ENCODE measurements around the gene LAPTM5. TPM values are rescaled to one million over a fixed set of nuclear protein-coding genes. Genes with fewer than 3 reads are reported as not detected.
A peak's percentile ranks its signal among the peaks of the same experiment; 100 is the strongest.

LAPTM5 gene
- total and polyA plus RNA-seq, 10 of the 15 experiments (the other 5 are each of a cell fraction or from before 2014, with no cell fraction given), result 24.1 to 1,034 (median 687) TPM

DNA sequence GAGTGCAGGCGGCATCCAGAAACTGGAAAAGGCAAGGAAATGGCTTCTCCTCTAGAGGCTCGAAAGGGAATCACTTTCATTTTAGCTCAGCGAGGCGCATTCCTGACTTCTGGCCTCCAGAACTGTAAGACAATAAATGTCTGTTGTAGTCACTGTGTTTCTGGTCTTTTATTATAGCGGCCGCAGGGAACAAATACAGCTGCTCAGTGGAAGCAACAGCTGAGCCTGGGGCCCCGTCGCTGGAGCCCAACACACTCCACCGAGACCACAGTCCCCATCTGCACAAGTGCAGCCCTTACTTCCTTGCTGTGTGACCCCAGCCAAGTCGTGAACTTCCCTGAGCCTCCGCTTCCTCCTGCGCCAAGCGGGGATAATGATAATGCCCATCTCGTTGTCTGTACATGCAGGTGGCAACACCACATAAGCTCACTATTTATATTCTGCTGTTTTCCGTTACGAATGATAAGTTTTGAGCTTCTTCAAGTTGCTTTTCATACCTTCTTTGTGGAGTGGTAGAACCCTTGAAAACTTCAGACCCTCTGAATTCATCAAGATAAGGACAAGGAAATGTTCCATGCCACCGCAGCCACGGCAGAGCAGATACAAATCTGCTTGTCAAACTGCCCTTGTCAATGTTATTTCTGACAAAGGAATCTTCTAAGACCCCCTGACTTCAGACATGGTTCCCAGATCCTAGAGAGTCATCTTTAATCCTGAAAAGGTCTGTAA, 3.2 kb upstream of the LAPTM5 start (continued):
- TF ChIP-seq KDM1A (IDR thresholded peaks at IDR 0.05; ENCODE audit: borderline replicate concordance) (no peak), PAX8 (IDR thresholded peaks at IDR 0.05) (no peak), ZNF274 (IDR thresholded peaks at IDR 0.05; ENCODE audit: insufficient read depth, insufficient read length) (no peak)

DNA sequence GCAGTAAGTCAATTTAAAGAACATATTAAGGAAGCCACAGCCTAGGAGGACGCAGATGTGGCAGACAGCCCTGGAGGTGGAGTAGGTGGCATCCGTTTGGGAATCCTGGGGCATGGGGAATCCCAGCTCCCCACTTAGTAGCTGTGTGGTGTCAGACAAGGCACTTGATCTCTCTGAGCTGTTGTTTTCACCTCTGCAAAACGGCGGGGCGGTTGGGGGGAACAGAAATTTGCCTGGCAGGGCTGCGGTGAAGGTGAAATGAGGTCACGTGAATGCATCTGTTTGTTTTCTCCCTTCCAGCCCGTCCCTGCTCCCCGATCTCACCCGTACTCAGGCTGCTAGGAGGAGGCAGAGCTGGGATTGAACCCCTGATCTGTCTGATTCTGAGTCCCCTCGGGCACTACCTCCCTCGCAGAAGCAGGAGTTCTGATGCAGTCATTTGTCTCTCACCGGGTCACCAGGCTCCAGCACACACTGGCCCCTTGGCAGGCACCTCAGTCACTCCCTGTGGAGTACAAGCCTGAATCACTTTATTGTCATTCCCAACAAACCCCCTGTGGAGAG, 2.2 kb upstream of the LAPTM5 start:
- CTCF ChIA-PET, result interaction anchor here (0.5 to 8.8 kb wide), 6 partner anchors 8 to 39 kb away, joined by 4 to 107 read pairs (median 35); no protein-coding TSS in a partner anchor
- intact Hi-C loops (cut with micrococcal nuclease; ENCODE audit: unreplicated experiment) (no loop called here), in situ Hi-C loops (cut with MboI) (loop anchor here (10.0 kb wide), 1 partner anchor 1175 kb away; the partner anchor contains the start of gene PTP4A2)
- DNase-seq (ENCODE audit: low read depth, low spot score) (no peak), ATAC-seq (peak; percentile 20), FAIRE-seq (peak; percentile 35)
- peak overlapping the region; percentile 49 for H3K4me3 ChIP-seq
- BruUV-seq (replicated peaks), result no TSS peak
- H2AFZ ChIP-seq (ENCODE audit: control insufficient read depth, low read depth, low read length), result no peak overlapping the region
- WGBS (ENCODE audit: insufficient coverage, insufficient replicate concordance, low lambda C conversion rate, missing lambda C conversion rate), result 2% methylated on average over 13 of the region's 13 CpGs
- peak overlapping the region; percentile 75 for H3K4me2 ChIP-seq (ENCODE audit: control insufficient read depth, insufficient read depth)
- POLR2A ChIA-PET, result interaction anchor here (1.8 to 20.6 kb wide), 5 partner anchors 13 to 34 kb away, joined by 8 to 741 read pairs (median 42); no protein-coding TSS in a partner anchor
- peak overlapping the region; percentile 87 for H3K27ac ChIP-seq (ENCODE audit: control insufficient read depth, insufficient read depth)
- H3K9me3 ChIP-seq (replicated peaks; ENCODE audit: control insufficient read depth, insufficient read depth, low read length), result no peaks in the 10 kb centered on the region
- RAD21 ChIA-PET (ENCODE audit: unreplicated experiment), result interaction anchor here (1.5 to 17.1 kb wide), 5 partner anchors 12 to 40 kb away, joined by 5 to 462 read pairs (median 198); no protein-coding TSS in a partner anchor
- peaks cover 81% of the 10 kb centered on the region for H3K79me2 ChIP-seq (ENCODE audit: control insufficient read depth, insufficient read depth, low read length)
- H3K36me3 ChIP-seq (ENCODE audit: control insufficient read depth in 2 of 2, insufficient read depth in 2 of 2, low read length in 1 of 2), result no peaks in the 10 kb centered on the region; a peak in 1 of 4 replicates
- H4K20me1 ChIP-seq (ENCODE audit: control insufficient read depth, insufficient read depth), result no peaks in the 10 kb centered on the region
- no peaks in the 10 kb centered on the region for H3K27me3 ChIP-seq (replicated peaks in 1 of 2; ENCODE audit: control insufficient read depth in 2 of 2, insufficient read depth in 2 of 2, low read length in 1 of 2)
- peaks cover 69% of the 10 kb centered on the region for H3K4me1 ChIP-seq (ENCODE audit: control insufficient read depth, insufficient read depth, low read length)
- peak overlapping the region; percentile 49 for H3K9ac ChIP-seq (ENCODE audit: control insufficient read depth, insufficient read depth, low read length)
- SMC1A ChIA-PET (ENCODE audit: uncharacterized antibody, unreplicated experiment), result interaction anchor here (1.3 to 24.8 kb wide), 4 partner anchors 12 to 31 kb away, joined by 3 to 556 read pairs (median 344); partner anchors contain the start of gene MATN1
- TF ChIP-seq, protein P1, sequence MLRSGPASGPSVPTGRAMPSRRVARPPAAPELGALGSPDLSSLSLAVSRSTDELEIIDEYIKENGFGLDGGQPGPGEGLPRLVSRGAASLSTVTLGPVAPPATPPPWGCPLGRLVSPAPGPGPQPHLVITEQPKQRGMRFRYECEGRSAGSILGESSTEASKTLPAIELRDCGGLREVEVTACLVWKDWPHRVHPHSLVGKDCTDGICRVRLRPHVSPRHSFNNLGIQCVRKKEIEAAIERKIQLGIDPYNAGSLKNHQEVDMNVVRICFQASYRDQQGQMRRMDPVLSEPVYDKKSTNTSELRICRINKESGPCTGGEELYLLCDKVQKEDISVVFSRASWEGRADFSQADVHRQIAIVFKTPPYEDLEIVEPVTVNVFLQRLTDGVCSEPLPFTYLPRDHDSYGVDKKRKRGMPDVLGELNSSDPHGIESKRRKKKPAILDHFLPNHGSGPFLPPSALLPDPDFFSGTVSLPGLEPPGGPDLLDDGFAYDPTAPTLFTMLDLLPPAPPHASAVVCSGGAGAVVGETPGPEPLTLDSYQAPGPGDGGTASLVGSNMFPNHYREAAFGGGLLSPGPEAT (IDR thresholded peaks at IDR 0.05; ENCODE audit: low read depth), result peak; percentile 73
- TF ChIP-seq, protein P2, sequence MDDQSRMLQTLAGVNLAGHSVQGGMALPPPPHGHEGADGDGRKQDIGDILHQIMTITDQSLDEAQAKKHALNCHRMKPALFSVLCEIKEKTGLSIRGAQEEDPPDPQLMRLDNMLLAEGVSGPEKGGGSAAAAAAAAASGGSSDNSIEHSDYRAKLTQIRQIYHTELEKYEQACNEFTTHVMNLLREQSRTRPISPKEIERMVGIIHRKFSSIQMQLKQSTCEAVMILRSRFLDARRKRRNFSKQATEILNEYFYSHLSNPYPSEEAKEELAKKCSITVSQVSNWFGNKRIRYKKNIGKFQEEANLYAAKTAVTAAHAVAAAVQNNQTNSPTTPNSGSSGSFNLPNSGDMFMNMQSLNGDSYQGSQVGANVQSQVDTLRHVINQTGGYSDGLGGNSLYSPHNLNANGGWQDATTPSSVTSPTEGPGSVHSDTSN (IDR thresholded peaks at IDR 0.05; ENCODE audit: insufficient replicate concordance, low read depth, low read length), result no peak
- TF ChIP-seq BHLHE40 (IDR thresholded peaks at IDR 0.05; ENCODE audit: borderline replicate concordance in 1 of 2, low read depth in 2 of 2, low read length in 1 of 2), result peak; percentile 95 to 96
- TF ChIP-seq NR2F1 (conservative IDR thresholded peaks at IDR 0.05), result peak; percentile 50; the same call in 1 of the 2 replicates
- peak; percentile 85; the same call in 1 of the 2 replicates for TF ChIP-seq CBFB (IDR thresholded peaks at IDR 0.05; ENCODE audit: low read depth)
- TF ChIP-seq, protein P3, sequence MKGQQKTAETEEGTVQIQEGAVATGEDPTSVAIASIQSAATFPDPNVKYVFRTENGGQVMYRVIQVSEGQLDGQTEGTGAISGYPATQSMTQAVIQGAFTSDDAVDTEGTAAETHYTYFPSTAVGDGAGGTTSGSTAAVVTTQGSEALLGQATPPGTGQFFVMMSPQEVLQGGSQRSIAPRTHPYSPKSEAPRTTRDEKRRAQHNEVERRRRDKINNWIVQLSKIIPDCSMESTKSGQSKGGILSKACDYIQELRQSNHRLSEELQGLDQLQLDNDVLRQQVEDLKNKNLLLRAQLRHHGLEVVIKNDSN (IDR thresholded peaks at IDR 0.05; ENCODE audit: borderline replicate concordance, extremely low read length, insufficient read depth, low read depth, low read length), result peak; percentile 57
- TF ChIP-seq PAX5 (IDR thresholded peaks at IDR 0.05; ENCODE audit: borderline replicate concordance, low read depth, low read length), result 0 out of 2 replicates have a peak, but pooled peaks have one; percentile 16
- no peak for TF ChIP-seq CEBPB (IDR thresholded peaks at IDR 0.05; ENCODE audit: borderline replicate concordance in 1 of 2, low read depth in 2 of 2, low read length in 2 of 2)
- 0 out of 2 replicates have a peak, but pooled peaks have one; percentile 63 for TF ChIP-seq HDGF (IDR thresholded peaks at IDR 0.05)

All from GM12878 (cell line).